LHCN-M2 (cell line): ENCODE data around the gene CCN6. TPM values are rescaled to one million over a fixed set of nuclear protein-coding genes. Genes with fewer than 3 reads are reported as not detected.
"Not testable (repeated sequence)": the region's sequence is repeated elsewhere in the genome, so short reads cannot be mapped to it uniquely, and the experiment has no call there.

Experiments
- DNase-seq: peaks from one replicate; pipeline ENCODE4 v3.0.0-alpha.2; 2012; ENCODE audit warnings: low read depth
- total RNA-seq: library from RNA; depleted of rRNA; stranded (reverse); fragments of >200 nt; gene quantifications from 2 replicates; pipeline ENCODE4 v1.2.3, GENCODE V29; 2014

CCN6 gene
- total RNA-seq, 1 experiment from 2014 or later: not detected

DNA sequence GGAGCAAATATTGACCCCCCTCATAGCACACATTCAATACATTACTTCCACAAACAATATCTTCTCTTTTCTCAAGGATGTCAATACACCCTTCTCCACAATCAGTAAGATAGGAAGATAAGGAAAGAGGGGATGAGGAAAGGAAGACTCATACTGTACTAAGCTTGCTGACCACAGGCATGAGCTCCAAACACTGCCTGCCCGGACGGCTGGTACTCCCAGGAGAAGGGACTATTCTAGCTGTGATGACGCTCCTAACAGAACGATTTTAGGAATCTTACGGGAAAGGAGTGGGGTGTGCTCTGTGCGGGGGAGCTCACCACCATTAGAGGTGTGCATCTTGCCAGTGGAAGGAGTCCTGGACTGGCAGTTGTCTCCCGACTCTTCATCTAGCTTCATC is 3.9 kb upstream of the CCN6 start:
- DNase-seq: no peak

GRCh38 chr6:112050429-112050828 is 3.5 kb upstream of the CCN6 start:
- DNase-seq: no peak

DNA sequence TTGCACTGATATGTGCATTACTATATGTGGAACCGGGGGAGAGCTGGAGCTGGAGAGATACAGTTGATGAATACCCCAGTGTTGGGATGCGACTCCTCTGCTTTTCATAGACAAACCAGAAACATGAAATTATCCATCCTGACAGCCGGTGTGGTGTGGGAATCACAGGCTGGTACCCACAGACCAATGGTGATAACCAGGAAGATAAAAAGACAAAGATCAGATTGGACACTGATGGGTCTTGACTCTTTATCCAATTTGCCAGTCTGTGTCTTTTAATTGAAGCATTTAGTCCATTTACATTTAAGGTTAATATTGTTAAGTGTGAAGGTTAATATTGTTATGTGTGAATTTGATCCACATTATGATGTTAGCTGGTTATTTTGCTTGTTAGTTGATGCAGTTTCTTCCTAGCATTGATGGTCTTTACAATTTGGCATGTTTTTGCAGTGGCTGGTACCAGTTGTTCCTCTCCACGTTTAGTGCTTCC is 2.6 kb upstream of the CCN6 start:
- not testable (repeated sequence) for DNase-seq

DNA sequence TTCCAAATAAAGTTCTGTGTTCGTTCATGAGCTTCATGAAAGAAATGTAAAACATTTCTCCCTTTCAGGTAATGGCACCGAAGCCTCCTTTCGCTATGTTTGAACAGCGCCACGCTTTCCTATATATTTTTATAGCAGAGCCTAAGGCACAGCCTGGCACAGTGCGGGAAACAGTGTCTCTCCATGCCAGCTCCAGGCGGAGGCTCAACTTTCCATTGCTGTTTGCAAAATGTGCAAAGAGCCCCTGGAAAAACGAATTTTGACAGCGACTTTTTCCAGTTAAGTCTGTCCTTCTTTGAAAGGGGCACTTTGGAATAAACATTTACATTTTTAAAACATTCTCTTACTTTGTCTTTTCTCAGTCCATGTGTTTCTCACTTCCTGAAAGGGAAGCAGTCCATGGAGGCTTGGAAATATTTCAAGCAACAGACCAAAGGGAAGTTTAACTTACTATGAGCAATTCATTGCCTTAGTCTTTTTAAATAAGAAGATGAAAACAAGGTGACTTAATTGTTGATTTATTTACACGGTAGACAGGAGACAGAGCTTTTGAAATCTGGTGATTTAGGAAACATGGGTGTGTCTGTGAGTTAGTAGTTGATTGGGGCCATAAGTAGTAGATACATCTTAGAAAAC is 769 bp downstream of the CCN6 start:
- no peak for DNase-seq

DNA sequence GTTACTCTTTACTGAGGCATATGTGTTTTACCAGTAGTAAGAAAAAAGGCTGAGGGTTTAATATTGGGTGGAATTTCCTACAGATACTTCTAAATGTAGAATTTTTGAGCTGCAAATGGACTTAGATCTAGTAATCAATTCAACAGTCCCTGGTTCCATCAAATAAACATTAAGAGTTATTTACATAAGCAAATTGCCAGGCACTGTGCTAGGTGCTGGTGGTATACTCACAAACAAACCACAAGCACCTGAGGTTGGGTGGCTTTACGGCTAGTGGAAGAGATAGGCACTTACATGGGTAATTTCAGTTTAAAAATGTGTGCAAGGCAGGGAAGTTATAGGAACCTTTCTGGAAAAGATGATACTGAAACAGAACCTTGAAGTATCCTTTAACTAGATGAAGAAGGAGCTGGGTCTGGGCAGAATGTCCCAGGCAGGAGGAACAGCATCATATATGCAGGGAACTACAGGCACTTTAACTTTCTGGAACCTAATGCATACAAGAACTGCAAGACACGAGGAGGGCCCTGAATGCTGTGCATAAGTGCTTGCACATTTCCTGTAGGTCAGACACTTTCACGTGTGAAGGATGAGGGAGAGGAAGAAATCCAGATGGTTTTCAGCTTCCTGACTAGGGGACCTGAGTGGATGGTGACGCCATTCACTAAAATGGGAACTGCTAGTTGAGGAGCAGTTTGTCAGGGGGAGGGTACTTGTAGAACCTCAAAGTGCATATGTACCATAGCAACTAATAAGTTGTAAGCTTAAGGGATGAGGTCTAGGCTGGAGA is 4.5 kb downstream of the CCN6 start:
- DNase-seq: no peak

DNA sequence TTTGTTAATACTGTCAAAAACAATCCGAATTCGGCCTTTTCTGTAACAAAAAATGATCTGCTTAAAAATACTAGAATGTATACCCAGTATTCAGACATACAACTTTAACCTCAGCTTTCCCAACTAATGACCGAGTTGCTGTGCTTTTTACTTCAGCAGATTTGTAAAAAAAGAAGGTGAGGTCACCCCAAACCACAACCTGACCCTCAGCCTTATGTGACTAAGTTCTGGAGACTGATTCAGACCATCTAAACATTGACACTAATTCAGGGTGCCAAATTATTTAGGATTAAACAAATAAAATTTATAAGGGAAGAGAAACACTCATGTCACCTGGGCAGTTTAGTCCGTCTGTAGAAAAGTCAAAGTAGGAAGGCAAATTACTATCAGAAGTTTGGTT is 7.7 kb downstream of the CCN6 start:
- DNase-seq: peak; percentile 47

DNA sequence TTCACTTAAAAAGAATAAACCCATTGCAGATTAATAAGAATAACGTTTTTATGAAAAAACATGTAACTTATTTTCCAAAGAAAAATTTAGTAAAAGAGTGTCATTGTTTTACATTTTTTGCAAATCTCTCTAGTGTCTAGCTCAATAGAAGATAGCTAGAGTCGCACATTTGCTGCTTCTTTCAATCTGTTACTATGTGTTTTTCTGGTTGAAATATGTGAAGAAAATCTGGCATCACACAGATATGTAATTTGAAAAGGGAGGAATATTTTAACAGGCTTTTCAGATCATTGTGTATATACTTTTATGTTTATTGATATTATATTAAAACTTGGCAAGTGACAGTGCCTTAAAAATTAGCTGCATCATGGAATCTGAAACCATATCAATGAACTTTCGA is 9.1 kb downstream of the CCN6 start:
- no peak for DNase-seq

DNA sequence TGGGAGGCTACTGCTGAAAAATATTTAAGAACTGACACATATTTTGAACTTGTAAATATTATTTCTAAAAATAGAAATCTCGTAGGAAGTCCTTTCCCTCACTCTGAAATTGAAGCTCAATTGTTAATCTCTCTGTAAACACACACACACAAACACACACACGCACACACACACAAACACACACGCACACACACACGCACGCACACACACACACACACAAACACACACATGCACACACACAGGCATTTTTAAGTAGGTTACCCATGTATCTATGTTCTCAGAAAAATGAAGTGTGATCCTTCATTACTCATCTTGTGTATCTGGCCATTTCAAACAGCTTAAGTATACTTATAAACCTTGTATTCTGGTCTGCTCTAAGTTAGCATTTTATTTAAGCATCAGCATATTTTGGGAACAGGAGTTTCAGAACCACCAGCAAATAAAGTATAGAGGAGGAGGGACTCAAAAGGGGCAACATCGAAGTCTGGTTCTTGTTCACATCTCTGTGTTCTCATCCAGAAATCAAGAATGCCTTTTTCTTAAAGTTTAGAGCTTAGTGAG is 11.6 kb downstream of the CCN6 start:
- DNase-seq: peak; percentile 15

- DNase-seq: no peak
These were observed 12.7 kb downstream of the CCN6 start for GRCh38 chr6:112066606-112067005.

GRCh38 chr6:112081569-112081968 is 27.7 kb downstream of the CCN6 start:
- DNase-seq: no peak

GRCh38 chr6:112085286-112086065 is 31.6 kb downstream of the CCN6 start:
- no peak for DNase-seq

DNA sequence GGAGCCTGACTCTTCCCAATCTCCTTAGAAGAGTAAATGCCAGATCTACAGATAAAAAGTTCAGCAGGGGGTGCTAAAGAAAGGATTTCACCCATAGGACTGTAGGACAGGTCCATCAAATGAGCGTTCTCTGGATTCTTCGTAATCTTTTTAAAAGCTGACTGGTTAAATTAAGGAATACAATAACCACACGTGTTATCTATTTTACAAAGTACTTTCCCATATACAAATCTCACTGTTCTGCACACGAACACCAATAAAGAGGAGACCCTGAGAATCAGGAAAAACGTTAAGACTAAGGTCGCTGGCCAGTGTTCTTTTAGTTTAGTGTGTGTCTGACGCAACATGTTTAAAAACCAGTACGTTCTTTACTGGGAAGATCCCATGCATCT is 32.8 kb downstream of the CCN6 start:
- DNase-seq: peak; percentile 62

DNA sequence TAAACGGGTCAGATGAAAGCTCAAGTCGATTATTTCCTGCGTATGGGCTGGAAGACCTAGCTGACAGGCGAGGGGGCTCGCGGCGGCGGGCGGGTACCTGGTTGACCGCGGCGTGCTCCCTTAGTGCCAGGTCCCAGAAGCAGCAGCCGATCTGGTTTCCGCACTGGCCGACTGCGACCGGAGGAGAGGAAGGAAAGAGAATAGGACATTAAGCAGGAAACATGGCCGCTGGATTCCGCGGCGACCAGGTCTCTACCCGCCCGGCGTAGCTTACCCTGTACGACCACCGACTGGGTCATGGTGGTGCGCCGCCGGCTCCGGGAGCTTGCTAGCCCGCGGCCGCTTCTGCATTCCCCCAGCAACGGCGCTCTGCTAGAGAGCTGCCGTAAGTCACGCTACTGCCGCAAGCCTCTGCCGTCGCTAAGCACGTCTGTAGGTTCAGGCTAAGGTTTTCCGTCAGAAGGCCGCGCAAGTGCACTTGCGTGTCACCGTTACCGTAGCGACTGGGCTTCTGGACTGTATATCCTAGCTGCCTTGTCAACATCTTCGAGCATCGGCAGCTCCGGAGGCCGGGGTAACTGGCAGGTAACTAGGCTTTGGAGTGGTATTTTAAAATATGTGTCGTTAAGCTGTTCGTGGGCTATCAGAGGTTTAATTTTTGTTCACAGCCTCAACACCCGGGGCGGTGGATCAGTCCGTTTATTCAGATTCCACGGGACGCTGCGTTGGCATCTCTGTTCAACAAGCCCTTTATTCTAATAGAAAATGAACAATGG is 33.4 kb downstream of the CCN6 start, which contains the start of the genes FAM229B and TUBE1:
TSS of gene FAM229B (plus strand) at position 456 of the 776 bp plus-strand sequence. CDS start 11,693 bp downstream, outside the sequence.
TSS of gene TUBE1 (minus strand) at position 347 of the 776 bp plus-strand sequence. CDS start at position 299, 48 bp downstream.
- peak; percentile 95 for DNase-seq

DNA sequence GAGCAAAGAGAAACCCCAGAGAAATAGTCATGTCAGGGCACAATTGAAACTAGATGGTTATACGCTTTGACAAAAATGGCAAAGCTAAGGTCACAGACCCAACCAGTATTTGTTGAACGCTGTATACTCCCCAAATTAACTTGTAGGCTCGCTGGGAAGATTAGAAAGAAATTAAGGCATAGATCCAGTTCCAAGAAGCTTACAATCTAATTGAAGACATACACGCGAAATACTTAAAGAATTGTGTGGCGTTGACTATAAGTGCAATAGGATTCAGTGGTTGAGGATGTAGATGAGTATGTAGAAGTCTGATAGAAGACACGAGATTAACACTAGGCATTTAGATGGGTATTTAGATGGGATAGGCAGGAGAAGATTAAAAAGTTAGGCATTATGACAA is 34.0 kb downstream of the CCN6 start:
- no peak for DNase-seq

GRCh38 chr6:112096901-112097300 is 43.0 kb downstream of the CCN6 start:
- no peak for DNase-seq

- no peak for DNase-seq
These were observed 46.7 kb downstream of the CCN6 start for GRCh38 chr6:112100561-112100960.

GRCh38 chr6:112106026-112106425 is 52.1 kb downstream of the CCN6 start:
- DNase-seq: not testable (repeated sequence)

DNA sequence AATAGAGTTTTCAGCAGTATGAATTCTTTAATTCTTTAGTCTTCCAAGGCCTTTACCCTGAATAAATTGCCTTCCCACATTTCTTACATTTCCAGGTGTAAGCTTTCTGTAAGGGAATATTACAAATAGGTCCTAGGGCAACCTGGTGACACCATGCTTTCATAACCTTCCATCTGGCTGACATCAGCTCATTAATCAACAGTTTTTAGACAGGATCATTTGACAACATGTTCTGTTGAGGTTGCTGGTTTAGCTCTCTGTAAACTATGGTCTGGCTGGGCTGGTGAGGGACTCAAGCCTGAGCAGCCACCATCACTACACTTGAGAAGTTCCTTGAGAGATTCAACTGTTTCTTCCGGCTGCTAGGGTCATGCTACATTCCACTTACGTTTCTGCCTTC is 52.7 kb downstream of the CCN6 start:
- no peak for DNase-seq

GRCh38 chr6:112109262-112109661 is 55.4 kb downstream of the CCN6 start:
- peak; percentile 55 for DNase-seq

DNA sequence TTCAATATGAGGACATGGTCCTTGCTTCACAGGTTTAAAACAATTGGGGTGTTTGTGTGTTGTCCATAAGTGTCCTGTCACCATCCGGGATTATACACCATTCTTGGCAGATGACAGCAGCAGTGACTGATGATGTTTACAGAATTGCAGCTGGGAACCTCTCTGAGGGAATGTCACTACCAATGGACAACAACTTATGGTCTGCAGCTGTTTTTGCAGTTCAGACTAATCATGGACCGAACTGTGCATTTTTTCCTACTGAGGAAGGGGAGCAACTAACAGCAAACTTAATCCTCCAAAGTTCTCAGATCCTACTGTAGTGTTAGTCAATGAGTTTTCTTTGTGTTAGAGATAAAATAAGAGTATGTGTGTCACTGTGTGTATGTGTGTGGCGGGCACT is 59.5 kb downstream of the CCN6 start:
- peak; percentile 78 for DNase-seq

- DNase-seq: no peak
These were observed 60.0 kb downstream of the CCN6 start for GRCh38 chr6:112113918-112114317.
